ENCODE results near the gene FAM167B. TPM values are rescaled to one million over a fixed set of nuclear protein-coding genes. Genes with fewer than 3 reads are reported as not detected.

The FAM167B gene
- total RNA-seq, 1 experiment from 2014 or later = not detected

Other genes starting within 250 kb of the FAM167B start
- 54.4 and 59.0 TPM in 2 replicates for gene KHDRBS1, start 233.4 kb upstream of the FAM167B start, total RNA-seq (2014; rRNA removed; shearing (Covaris generic))
- 6.9 and 13.0 TPM in 2 replicates for gene TMEM39B, start 174.3 kb upstream of the FAM167B start, total RNA-seq (2014; rRNA removed; shearing (Covaris generic))
- gene KPNA6, start 139.2 kb upstream of the FAM167B start, total RNA-seq (2014; rRNA removed; shearing (Covaris generic)) = 39.7 and 40.6 TPM in 2 replicates
- gene TXLNA, start 67.5 kb upstream of the FAM167B start, total RNA-seq (2014; rRNA removed; shearing (Covaris generic)) = 48.4 and 57.0 TPM in 2 replicates
- 29.1 and 37.4 TPM in 2 replicates for gene CCDC28B, start 46.6 kb upstream of the FAM167B start, total RNA-seq (2014; rRNA removed; shearing (Covaris generic))
- gene IQCC, start 41.6 kb upstream of the FAM167B start, total RNA-seq (2014; rRNA removed; shearing (Covaris generic)) = 2.9 and 5.6 TPM in 2 replicates
- gene DCDC2B, start 38.1 kb upstream of the FAM167B start, total RNA-seq (2014; rRNA removed; shearing (Covaris generic)) = not detected in 2 replicates
- 14.9 and 16.2 TPM in 2 replicates for gene TMEM234, start 24.9 kb upstream of the FAM167B start, total RNA-seq (2014; rRNA removed; shearing (Covaris generic))
- gene EIF3I, start 24.8 kb upstream of the FAM167B start, total RNA-seq (2014; rRNA removed; shearing (Covaris generic)) = 423 and 475 TPM in 2 replicates
- not detected in 2 replicates for gene LCK, start 4.0 kb downstream of the FAM167B start, total RNA-seq (2014; rRNA removed; shearing (Covaris generic))
- 115 and 121 TPM in 2 replicates for gene HDAC1, start 44.9 kb downstream of the FAM167B start, total RNA-seq (2014; rRNA removed; shearing (Covaris generic))
- 31.7 and 47.7 TPM in 2 replicates for gene MARCKSL1, start 89.0 kb downstream of the FAM167B start, total RNA-seq (2014; rRNA removed; shearing (Covaris generic))
- gene FAM229A, start 115.3 kb downstream of the FAM167B start, total RNA-seq (2014; rRNA removed; shearing (Covaris generic)) = 0.29 and 0.84 TPM in 2 replicates
- gene TSSK3, start 115.3 kb downstream of the FAM167B start, total RNA-seq (2014; rRNA removed; shearing (Covaris generic)) = 0.12 and 0.39 TPM in 2 replicates
- 45.1 and 52.7 TPM in 2 replicates for gene BSDC1, start 147.2 kb downstream of the FAM167B start, total RNA-seq (2014; rRNA removed; shearing (Covaris generic))
- under 0.01 TPM in 1 of 2 replicates, not detected in the other for gene ZBTB8B, start 217.8 kb downstream of the FAM167B start, total RNA-seq (2014; rRNA removed; shearing (Covaris generic))